NCI-H2196 treated with DMSO at 0.1 percent for 48 hours (cell line): Measurements from ENCODE around the gene KPNA6.

Experiments used
- DNase-seq: peaks from one replicate; lab custom pipeline; 2025; ENCODE audit not compliant: unreplicated experiment; lab: John Stamatoyannopoulos, UW

Gene KPNA6

GRCh38 chr1:32215629-32216480 is 108.0 kb downstream of the KPNA6 start:
- DNase-seq = peak; percentile 66

- DNase-seq = no peak
Measured at GRCh38 chr1:32216566-32216965, 108.7 kb downstream of the KPNA6 start.

DNA sequence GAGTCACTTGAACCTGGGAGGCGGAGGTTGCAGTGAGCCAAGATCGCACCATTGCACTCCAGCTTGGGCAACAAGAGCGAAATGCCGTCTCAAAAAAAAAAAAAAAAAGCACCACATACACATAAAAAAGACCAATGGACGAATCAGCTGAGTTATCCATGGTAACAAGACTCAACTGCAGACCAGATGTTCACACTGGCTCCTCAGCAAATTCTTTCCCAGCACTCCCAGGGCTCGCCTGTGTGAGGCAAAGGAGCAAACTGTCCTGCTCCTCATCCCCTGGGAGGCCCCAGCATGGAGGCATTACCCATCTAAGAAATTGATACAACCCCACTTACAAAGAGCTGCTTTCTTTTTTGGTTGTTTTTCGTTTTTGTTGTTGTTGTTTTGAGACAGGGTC is 111.2 kb downstream of the KPNA6 start:
- DNase-seq = no peak

- DNase-seq = no peak
Measured at GRCh38 chr1:32220746-32221580, 113.1 kb downstream of the KPNA6 start.

DNA sequence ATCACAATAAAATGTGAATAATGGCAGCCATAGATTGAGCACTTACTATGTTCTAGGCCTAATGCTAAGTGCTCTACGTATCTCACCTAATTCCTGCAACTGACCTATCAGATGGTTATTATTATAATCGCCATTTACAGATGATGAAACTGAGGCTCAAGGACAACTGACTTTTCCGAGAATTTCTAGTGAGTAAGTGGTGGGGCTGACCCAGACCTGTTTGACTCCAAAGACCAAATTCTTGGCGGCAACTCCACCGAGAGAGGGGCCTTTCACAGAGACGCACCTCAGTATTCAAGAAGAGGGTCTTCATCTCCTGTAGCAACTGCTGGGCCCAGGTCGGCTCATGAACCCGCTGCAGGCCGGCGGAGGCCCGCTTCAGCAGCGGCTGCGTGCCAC is 113.7 kb downstream of the KPNA6 start:
- no peak for DNase-seq

DNA sequence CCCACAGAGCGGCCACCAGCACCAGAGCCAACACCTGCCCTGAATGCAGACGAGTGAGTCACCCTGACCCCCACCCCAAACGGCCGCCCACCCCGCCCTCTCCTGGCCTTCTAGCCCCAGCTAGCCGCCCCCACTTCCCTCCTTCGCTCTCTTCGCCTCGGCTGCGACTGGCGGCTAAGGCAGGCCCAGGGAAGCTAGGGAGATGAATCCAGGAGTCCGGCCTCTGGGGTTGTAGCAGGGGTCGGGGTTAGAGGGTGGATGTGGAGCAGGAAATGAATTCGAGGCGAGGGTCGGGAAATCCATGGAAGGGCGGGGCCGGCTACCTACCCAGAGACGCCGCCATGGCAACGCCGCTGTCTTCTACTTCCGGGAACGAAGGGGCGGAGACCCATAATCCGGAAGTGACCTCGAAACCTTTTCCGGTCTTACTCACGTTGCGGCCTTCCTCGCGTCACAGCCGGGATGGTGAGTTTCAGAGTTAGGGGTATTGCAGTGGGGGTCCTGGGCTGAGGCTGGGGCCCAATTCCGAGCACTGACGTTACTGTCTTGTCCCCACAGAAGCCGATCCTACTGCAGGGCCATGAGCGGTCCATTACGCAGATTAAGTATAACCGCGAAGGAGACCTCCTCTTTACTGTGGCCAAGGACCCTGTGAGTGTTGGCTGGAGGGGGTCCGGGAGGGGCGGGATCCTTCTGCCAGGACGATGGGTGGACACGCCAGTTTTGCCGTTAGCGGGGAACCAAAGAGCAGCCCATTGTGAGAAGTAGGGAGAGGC is 114.3 kb downstream of the KPNA6 start, which contains the start of the genes EIF3I and TMEM234:
Gene EIF3I (plus strand): TSS at position 428 of the 776 bp plus-strand sequence. CDS start 35 bp downstream, at position 463.
Gene TMEM234 (minus strand): TSS at position 374 of the 776 bp plus-strand sequence. CDS start 31 bp downstream, at position 343.
- DNase-seq = peak; percentile 80

DNA sequence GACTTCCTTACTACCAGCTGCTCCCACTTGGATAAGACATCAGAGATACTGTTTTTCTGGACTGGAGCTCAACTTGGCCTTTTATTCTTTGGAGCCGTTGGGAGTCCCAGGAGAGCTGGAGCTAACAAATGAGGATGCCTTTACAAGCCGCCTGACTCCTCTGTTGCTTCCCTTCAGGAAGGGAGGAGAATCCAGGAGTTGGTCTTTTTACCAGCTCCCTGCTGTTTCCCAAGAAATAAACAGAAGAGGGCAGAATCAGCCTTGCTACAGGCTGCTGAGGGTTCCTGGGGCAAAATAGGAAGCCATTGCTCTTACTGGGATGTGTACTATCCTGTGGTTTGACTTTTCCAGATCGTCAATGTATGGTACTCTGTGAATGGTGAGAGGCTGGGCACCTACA is 115.8 kb downstream of the KPNA6 start:
- no peak for DNase-seq

DNA sequence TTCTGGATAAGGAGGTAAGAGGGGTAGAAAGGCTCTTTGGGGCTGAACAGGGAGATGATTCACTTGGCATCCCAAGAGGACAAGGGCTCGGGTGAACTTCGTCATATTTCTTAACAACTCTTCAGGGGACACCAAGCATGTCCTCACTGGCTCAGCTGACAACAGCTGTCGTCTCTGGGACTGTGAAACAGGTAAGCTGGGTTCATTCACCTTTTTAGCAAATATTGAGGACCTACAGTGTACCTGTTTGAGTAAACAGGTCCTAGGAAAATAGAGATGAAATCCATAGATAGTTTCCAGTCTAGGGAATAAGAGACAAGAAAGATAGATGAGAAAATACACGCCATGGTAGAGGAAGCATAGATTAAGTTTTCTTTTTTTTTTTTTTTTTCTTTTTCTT is 116.4 kb downstream of the KPNA6 start:
- DNase-seq = no peak
